Measurements from ENCODE around the gene S100PBP. TPM values are rescaled to one million over a fixed set of nuclear protein-coding genes. Genes with fewer than 3 reads are reported as not detected.
A peak's percentile ranks its signal among the peaks of the same experiment; 100 is the strongest.

S100PBP gene
- total RNA-seq, 4 donors from 2014 or later, result 44.3 to 178 (median 58.1) TPM

DNA sequence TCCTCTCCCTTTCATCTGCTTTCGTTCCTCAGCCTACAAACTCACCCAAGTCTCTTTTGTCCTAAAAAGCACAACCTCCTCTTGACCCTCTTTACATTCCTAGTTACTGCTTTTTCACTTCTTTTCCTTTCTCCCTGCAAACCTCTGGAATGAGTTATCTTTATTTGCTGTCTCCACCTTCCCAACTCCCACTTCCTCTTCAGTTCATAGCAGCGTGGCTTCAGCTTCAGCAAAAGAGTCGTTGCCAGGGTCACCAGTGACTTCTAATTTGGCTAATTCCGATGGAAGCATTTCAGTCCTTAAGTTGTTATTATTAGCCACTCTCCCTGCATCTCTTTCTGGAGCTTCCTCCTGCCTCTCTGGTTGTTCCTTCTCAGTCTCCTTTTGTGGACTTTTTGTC, 90.0 kb downstream of the S100PBP start:
- Histone ChIP-seq H3K4me3 (no peak overlapping the region), H3K27ac (peak overlapping the region in 1 of 4 donors; percentile 5), H3K9me3 (no peaks in the 10 kb centered on the region), H3K4me1 (no peaks in the 10 kb centered on the region), H3K27me3 (no peaks in the 10 kb centered on the region), H3K36me3 (no peaks in the 10 kb centered on the region)
- no peak for DNase-seq
- TF ChIP-seq, protein P1, sequence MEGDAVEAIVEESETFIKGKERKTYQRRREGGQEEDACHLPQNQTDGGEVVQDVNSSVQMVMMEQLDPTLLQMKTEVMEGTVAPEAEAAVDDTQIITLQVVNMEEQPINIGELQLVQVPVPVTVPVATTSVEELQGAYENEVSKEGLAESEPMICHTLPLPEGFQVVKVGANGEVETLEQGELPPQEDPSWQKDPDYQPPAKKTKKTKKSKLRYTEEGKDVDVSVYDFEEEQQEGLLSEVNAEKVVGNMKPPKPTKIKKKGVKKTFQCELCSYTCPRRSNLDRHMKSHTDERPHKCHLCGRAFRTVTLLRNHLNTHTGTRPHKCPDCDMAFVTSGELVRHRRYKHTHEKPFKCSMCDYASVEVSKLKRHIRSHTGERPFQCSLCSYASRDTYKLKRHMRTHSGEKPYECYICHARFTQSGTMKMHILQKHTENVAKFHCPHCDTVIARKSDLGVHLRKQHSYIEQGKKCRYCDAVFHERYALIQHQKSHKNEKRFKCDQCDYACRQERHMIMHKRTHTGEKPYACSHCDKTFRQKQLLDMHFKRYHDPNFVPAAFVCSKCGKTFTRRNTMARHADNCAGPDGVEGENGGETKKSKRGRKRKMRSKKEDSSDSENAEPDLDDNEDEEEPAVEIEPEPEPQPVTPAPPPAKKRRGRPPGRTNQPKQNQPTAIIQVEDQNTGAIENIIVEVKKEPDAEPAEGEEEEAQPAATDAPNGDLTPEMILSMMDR (IDR thresholded peaks at IDR 0.05), result no peak
- TF ChIP-seq POLR2A (IDR thresholded peaks at IDR 0.05), result no peak

Other genes starting within 250 kb of the S100PBP start
- 10 to 100 TPM; 34.7 to 56.2 (median 44.1) TPM for gene ZBTB8OS, start 167.1 kb upstream of the S100PBP start, total RNA-seq
- gene RBBP4, start 166.4 kb upstream of the S100PBP start, total RNA-seq, result 100 to 1,000 TPM in 3 of 4 donors, 10 to 100 TPM in 1; 72.1 to 172 (median 109) TPM
- 10 to 100 TPM in 1 of 4 donors, 1 to 10 TPM in 3; 8.3 to 19.8 (median 9.2) TPM for gene SYNC, start 114.9 kb upstream of the S100PBP start, total RNA-seq
- 10 to 100 TPM; 29.6 to 93.3 (median 50.4) TPM for gene YARS1, start 295 bp upstream of the S100PBP start, total RNA-seq
- gene FNDC5, start 53.3 kb downstream of the S100PBP start, total RNA-seq, result 1 to 10 TPM in 1 of 4 donors, not detected in 3; 1.8 TPM
- gene HPCA, start 68.8 kb downstream of the S100PBP start, total RNA-seq, result under 1 TPM in 1 of 4 donors, not detected in 3; 0.53 TPM
- 100 to 1,000 TPM; 228 to 892 (median 538) TPM for gene TMEM54, start 83.7 kb downstream of the S100PBP start, total RNA-seq
- gene RNF19B, start 147.2 kb downstream of the S100PBP start, total RNA-seq, result 10 to 100 TPM; 28.1 to 62.1 (median 54.6) TPM
- gene AK2, start 219.2 kb downstream of the S100PBP start, total RNA-seq, result 100 to 1,000 TPM; 273 to 366 (median 293) TPM

Measured in Peyer's patch (tissue), 4 donors.